GM23248 (cell line): ENCODE measurements around the gene UFM1. TPM values are rescaled to one million over a fixed set of nuclear protein-coding genes. Genes with fewer than 3 reads are reported as not detected.

Experiments used
- DNase-seq: peaks from one replicate; pipeline ENCODE4 v3.0.0-alpha.2; 2015
- H2AFZ ChIP-seq: fragments of 200-600 bp; sonication (generic); 2 replicates; pipeline ENCODE4 v1.6.1; 2016; ENCODE audit warnings: antibody characterized with exemption
- H3F3A ChIP-seq: fragments of 200-600 bp; sonication (generic); 2 replicates; pipeline ENCODE4 v1.6.1; 2016; ENCODE audit warnings: mild to moderate bottlenecking, antibody characterized with exemption, mixed run types; ENCODE audit not compliant: insufficient read depth
- H3K27ac ChIP-seq: fragments of 200-600 bp; sonication (generic); 2 replicates; pipeline ENCODE4 v1.5.1; 2016; ENCODE audit warnings: mild to moderate bottlenecking
- H3K27me3 ChIP-seq: fragments of 200-600 bp; sonication (generic); replicated peaks from 2 replicates; pipeline ENCODE4 v1.6.1; 2016; ENCODE audit warnings: mild to moderate bottlenecking; ENCODE audit not compliant: insufficient read depth
- H3K36me3 ChIP-seq: fragments of 200-600 bp; sonication (generic); 2 replicates; pipeline ENCODE4 v1.6.1; 2016; ENCODE audit warnings: low read depth, mild to moderate bottlenecking
- H3K4me1 ChIP-seq: fragments of 200-600 bp; sonication (generic); 2 replicates; pipeline ENCODE4 v1.6.1; 2016; ENCODE audit warnings: mild to moderate bottlenecking; ENCODE audit not compliant: insufficient read depth
- H3K4me2 ChIP-seq: fragments of 200-600 bp; sonication (generic); one replicate; pipeline ENCODE4 v1.6.1; 2016; ENCODE audit warnings: mild to moderate bottlenecking; ENCODE audit not compliant: unreplicated experiment
- H3K4me3 ChIP-seq: fragments of 200-600 bp; sonication (generic); 2 replicates; pipeline ENCODE4 v1.5.1; 2016; ENCODE audit warnings: mild to moderate bottlenecking
- H3K79me2 ChIP-seq: fragments of 200-600 bp; sonication (generic); 2 replicates; pipeline ENCODE4 v1.6.1; 2016; ENCODE audit warnings: mild to moderate bottlenecking; ENCODE audit not compliant: insufficient read depth
- H3K9ac ChIP-seq: fragments of 200-600 bp; sonication (generic); 2 replicates; pipeline ENCODE4 v1.6.1; 2016; ENCODE audit warnings: mild to moderate bottlenecking
- H3K9me2 ChIP-seq: fragments of 200-600 bp; sonication (generic); 2 replicates; pipeline ENCODE4 v1.6.1; 2016; ENCODE audit warnings: mixed run types, mild to moderate bottlenecking, moderate library complexity; ENCODE audit not compliant: insufficient read depth
- H3K9me3 ChIP-seq: fragments of 200-600 bp; sonication (generic); one replicate; pipeline ENCODE4 v1.6.1; 2017; ENCODE audit warnings: low read depth
- H4K20me1 ChIP-seq: fragments of 200-600 bp; sonication (generic); 2 replicates; pipeline ENCODE4 v1.6.0; 2016; ENCODE audit not compliant: insufficient read depth
- EZH2 ChIP-seq: fragments of 200-600 bp; sonication (generic); IDR thresholded peaks from 2 replicates; pipeline ENCODE4 v1.6.1; 2018; ENCODE audit warnings: antibody characterized with exemption, mild to moderate bottlenecking; ENCODE audit not compliant: insufficient read depth, poor library complexity, severe bottlenecking
- EZH2phosphoT487 ChIP-seq: fragments of 200-600 bp; sonication (generic); IDR thresholded peaks from 2 replicates; pipeline ENCODE4 v1.6.1; 2018; ENCODE audit warnings: antibody characterized with exemption, moderate library complexity, mild to moderate bottlenecking, low read depth; ENCODE audit not compliant: insufficient read depth
- WGBS, 2 experiments: methylation state at CpG; one replicate each; pipeline ENCODE4 v1.1.6; 2015 to 2017; ENCODE audit warnings: low lambda C conversion rate in 2 of 2, low coverage in 1 of 2; ENCODE audit errors: missing lambda C conversion rate in 2 of 2; 5-methylcytosine and 5-hydroxymethylcytosine counted together
- in situ Hi-C: fragments of 300-500 bp; cut with MboI; formaldehyde crosslinking; loops from 2 replicates; pipeline ENCODE4 v1.15.0; 2020
- polyA plus RNA-seq: library from polyadenylated mRNA; unstranded; fragments of >200 nt; fragmentation: Nextera tagmentation; extraction: Ambion mirVana; gene quantifications from 2 replicates; pipeline ENCODE4 v1.2.1, GENCODE V29; 2016
- total RNA-seq: library from RNA; depleted of rRNA; stranded (reverse); fragments of >200 nt; shearing (Covaris generic); gene quantifications from 2 replicates; pipeline ENCODE4 v1.2.3, GENCODE V29; 2014

UFM1 gene
- total and polyA plus RNA-seq, 2 experiments from 2014 or later, result 125 to 131 TPM

DNA sequence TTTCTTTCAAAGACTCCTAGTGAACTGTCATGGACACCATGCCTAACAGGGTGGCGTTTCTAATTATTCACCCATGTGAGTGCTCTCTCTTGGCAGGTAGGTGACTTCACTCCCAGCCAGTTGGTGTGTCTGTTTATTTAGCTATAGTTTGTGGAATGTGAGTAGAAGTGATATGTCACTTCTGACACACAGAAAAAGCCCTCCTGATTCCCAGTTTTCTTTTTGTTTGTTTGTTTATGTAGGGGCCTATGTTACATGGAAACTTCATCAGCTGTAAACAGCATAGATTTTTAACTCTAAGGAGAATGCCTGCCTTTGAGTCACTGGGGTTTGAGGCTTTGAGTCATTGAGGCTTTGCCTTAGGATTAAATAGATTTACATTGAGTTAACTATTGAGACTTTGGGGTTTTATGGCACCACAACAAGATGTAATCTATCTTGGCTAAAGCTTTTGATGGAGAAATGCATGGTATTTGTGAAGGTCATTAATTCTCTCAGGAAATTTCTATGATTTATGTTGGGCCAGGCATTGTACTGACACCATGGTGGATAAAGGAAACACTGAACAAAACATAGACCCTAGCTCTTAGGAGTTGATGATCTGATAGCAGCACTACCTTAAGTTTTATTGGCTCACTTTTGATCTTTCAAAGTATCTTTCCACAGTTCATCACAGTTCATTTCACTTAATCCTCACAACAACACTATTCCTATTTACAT, 45.3 kb downstream of the UFM1 start:
- H3K4me3 ChIP-seq, result no peak overlapping the region
- no peak overlapping the region for H3K9ac ChIP-seq
- H3K36me3 ChIP-seq, result no peaks in the 10 kb centered on the region
- in situ Hi-C loops, result no loop called here
- 5 to 11% methylated on average over 1 of the region's 1 CpG for WGBS, 2 experiments
- H2AFZ ChIP-seq, result no peak overlapping the region
- no peak for TF ChIP-seq EZH2phosphoT487
- 0 out of 2 replicates have a peak overlapping the region, but pooled peaks have one; percentile 2 for H3K27ac ChIP-seq
- no peaks in the 10 kb centered on the region for H4K20me1 ChIP-seq
- no peaks in the 10 kb centered on the region for H3K27me3 ChIP-seq
- H3K4me1 ChIP-seq, result peaks cover 23% of the 10 kb centered on the region
- H3K79me2 ChIP-seq, result no peaks in the 10 kb centered on the region
- H3K4me2 ChIP-seq, result peak overlapping the region; percentile 6
- no peaks in the 10 kb centered on the region for H3K9me2 ChIP-seq
- DNase-seq, result peak; percentile 69
- no peaks in the 10 kb centered on the region for H3K9me3 ChIP-seq
- H3F3A ChIP-seq, result peaks cover 22% of the 10 kb centered on the region

DNA sequence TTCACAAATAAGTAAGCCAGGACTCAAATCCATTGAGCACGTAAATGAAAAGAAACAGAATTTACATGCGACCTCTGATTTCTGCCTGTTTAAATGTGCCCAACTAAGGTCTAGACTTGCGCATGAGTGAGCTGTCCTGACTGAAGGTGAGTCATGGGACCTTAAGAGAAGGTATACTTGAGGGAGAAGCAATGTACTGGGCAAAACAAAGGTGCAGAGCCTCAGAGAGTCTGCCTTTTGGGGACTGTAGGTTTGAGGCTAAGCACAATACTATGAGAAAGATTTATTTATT, 45.8 kb downstream of the UFM1 start:
- no peak overlapping the region for H3K9ac ChIP-seq
- in situ Hi-C loops, result no loop called here
- H3K9me2 ChIP-seq, result no peaks in the 10 kb centered on the region
- 96 to 98% methylated on average over 3 of the region's 3 CpGs for WGBS, 2 experiments
- H3K27me3 ChIP-seq, result no peaks in the 10 kb centered on the region
- H3K4me1 ChIP-seq, result peaks cover 23% of the 10 kb centered on the region
- no peaks in the 10 kb centered on the region for H3K79me2 ChIP-seq
- H4K20me1 ChIP-seq, result no peaks in the 10 kb centered on the region
- no peak overlapping the region for H2AFZ ChIP-seq
- TF ChIP-seq EZH2phosphoT487 (no peak), EZH2 (no peak)
- H3K36me3 ChIP-seq, result no peaks in the 10 kb centered on the region
- peak overlapping the region; percentile 6 for H3K4me2 ChIP-seq
- peaks cover 22% of the 10 kb centered on the region for H3F3A ChIP-seq
- H3K27ac ChIP-seq, result no peak overlapping the region
- peak; percentile 35 for DNase-seq
- H3K4me3 ChIP-seq, result no peak overlapping the region
- no peaks in the 10 kb centered on the region for H3K9me3 ChIP-seq

GRCh38 chr13:38398711-38399493, 49.3 kb downstream of the UFM1 start:
- Histone ChIP-seq H3K9ac (no peak overlapping the region), H3K27ac (peak overlapping the region; percentile 25), H3K9me2 (no peaks in the 10 kb centered on the region), H3K9me3 (no peaks in the 10 kb centered on the region), H3K4me1 (peaks cover 23% of the 10 kb centered on the region), H3K79me2 (no peaks in the 10 kb centered on the region), H4K20me1 (no peaks in the 10 kb centered on the region), H3K4me2 (peak overlapping the region; percentile 49), H3K36me3 (no peaks in the 10 kb centered on the region), H3K4me3 (peak overlapping the region; percentile 22; the same call in 1 of the 2 replicates), H2AFZ (no peak overlapping the region; the same call in 1 of the 2 replicates), H3F3A (peaks cover 22% of the 10 kb centered on the region), H3K27me3 (no peaks in the 10 kb centered on the region)
- in situ Hi-C loops, result no loop called here
- WGBS, 2 experiments, result 8 to 13% methylated on average over 5 of the region's 5 CpGs
- peak; percentile 91 for DNase-seq
- TF ChIP-seq EZH2phosphoT487 (peak; percentile 83), EZH2 (no peak)

DNA sequence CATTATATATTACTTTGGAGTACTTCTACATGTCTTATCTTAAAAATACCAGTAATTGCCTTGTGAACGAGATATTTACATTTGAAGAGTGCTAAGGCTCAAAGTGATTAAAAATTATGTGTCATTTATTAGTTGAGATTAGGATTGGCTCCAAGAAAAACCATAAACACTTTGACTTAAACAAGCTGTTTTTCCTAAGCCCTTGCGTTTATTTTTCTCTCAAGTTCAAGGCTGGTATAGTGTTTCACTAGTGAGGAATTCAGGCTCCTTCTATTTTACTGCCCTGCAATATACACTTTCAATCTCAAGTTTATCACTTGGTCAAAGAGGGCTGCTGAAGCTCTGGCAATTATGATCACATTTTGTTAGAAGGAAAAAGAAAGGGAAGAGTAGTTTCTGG, 49.9 kb downstream of the UFM1 start:
- DNase-seq, result no peak
- no peaks in the 10 kb centered on the region for H3K79me2 ChIP-seq
- in situ Hi-C loops, result no loop called here

More for the DNA sequence above, 49.9 kb downstream of the UFM1 start:
- Histone ChIP-seq H3K27me3 (no peaks in the 10 kb centered on the region), H3K4me1 (peaks cover 22% of the 10 kb centered on the region), H3K9me2 (no peaks in the 10 kb centered on the region), H3K9me3 (no peaks in the 10 kb centered on the region), H3K9ac (no peak overlapping the region), H3K27ac (no peak overlapping the region), H3K36me3 (no peaks in the 10 kb centered on the region), H3K4me2 (peak overlapping the region; percentile 49), H3F3A (peaks cover 19% of the 10 kb centered on the region), H2AFZ (no peak overlapping the region), H3K4me3 (no peak overlapping the region), H4K20me1 (no peaks in the 10 kb centered on the region)
- no peak for TF ChIP-seq EZH2phosphoT487
- no peak for TF ChIP-seq EZH2
- WGBS, 2 experiments, result 43 to 57% methylated on average over 2 of the region's 2 CpGs
